HEK293T (cell line): ENCODE results near the gene TPRG1.

Experiments
- ARNT ChIP-seq: fragments of 450-650 bp; IDR thresholded peaks from 2 replicates; pipeline ENCODE4 v1.6.1; 2017; ENCODE audit warnings: mild to moderate bottlenecking
- BHLHE40 ChIP-seq: fragments of 450-650 bp; IDR thresholded peaks from 2 replicates; pipeline ENCODE4 v1.6.1; 2016; ENCODE audit warnings: mild to moderate bottlenecking, moderate library complexity, borderline replicate concordance
- ELF4 ChIP-seq: fragments of 450-650 bp; IDR thresholded peaks from 2 replicates; pipeline ENCODE4 v1.6.1; 2017; ENCODE audit warnings: antibody characterized with exemption
- FOXK2 ChIP-seq: fragments of 450-650 bp; IDR thresholded peaks from 2 replicates; pipeline ENCODE4 v1.6.1; 2016; ENCODE audit warnings: mild to moderate bottlenecking
- FOXM1 ChIP-seq: fragments of 450-650 bp; IDR thresholded peaks from 2 replicates; pipeline ENCODE4 v1.6.1; 2017; ENCODE audit warnings: mild to moderate bottlenecking, borderline replicate concordance
- HDGF ChIP-seq: fragments of 450-650 bp; IDR thresholded peaks from 2 replicates; pipeline ENCODE4 v1.6.1; 2017; ENCODE audit warnings: antibody characterized with exemption, borderline replicate concordance
- NFRKB ChIP-seq: fragments of 450-650 bp; IDR thresholded peaks from 2 replicates; pipeline ENCODE4 v1.6.1; 2016; ENCODE audit warnings: mild to moderate bottlenecking, moderate library complexity
- SP1 ChIP-seq: fragments of 450-650 bp; IDR thresholded peaks from 2 replicates; pipeline ENCODE4 v1.6.1; 2017
- SUZ12 ChIP-seq: fragments of 450-650 bp; IDR thresholded peaks from 2 replicates; pipeline ENCODE4 v1.6.1; 2016; ENCODE audit warnings: mild to moderate bottlenecking
- TARDBP ChIP-seq: fragments of 450-650 bp; IDR thresholded peaks from 2 replicates; pipeline ENCODE4 v1.6.1; 2016
- ZNF384 ChIP-seq: fragments of 450-650 bp; IDR thresholded peaks from 2 replicates; pipeline ENCODE4 v1.6.1; 2016
- TF ChIP-seq, protein P1 (sequence below): fragments of 450-650 bp; IDR thresholded peaks from 2 replicates; pipeline ENCODE4 v1.6.1; 2016

DNA sequence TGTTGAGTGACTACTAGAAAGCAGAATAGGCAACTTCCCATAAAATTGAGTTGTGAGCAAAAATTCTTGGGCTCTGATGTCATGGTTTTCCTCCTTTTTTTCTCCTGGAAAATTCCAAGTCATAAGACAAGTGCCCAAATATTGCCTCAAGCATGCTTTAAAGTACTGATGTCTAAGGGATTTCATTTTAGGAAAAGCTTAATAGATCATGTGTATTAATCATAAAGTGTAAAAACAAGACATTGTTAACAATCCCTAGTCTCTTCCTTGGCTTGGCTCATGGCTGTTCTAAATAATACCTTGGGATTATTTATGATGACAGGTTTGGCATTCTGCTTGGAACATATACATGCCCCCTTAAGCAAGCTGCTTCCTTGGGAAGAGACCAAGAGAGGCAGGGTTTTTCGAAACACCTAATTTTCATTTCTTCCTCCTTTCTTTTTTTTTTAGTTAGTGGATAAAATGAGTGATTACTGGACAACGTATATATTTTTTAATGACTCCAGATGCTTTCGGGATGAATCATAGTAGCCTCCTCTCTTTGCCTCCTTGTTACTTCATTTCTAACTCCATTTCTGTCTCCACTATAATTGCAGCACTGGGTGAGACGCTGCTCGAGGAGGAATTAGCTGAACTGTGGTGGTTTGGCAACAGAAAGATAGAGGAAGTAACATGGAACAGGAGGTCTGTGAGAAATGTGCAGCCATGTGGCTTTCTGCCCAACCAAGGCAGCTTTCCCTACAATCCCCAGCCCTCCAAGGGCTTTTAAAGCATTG is 104.9 kb downstream of the TPRG1 start:
- TF ChIP-seq NFRKB (no peak), SP1 (no peak), HDGF (no peak), FOXK2 (no peak), ELF4 (no peak), BHLHE40 (no peak), FOXM1 (no peak), ZNF384 (no peak), TARDBP (no peak), ARNT (no peak), SUZ12 (no peak)
- TF ChIP-seq, protein P1, sequence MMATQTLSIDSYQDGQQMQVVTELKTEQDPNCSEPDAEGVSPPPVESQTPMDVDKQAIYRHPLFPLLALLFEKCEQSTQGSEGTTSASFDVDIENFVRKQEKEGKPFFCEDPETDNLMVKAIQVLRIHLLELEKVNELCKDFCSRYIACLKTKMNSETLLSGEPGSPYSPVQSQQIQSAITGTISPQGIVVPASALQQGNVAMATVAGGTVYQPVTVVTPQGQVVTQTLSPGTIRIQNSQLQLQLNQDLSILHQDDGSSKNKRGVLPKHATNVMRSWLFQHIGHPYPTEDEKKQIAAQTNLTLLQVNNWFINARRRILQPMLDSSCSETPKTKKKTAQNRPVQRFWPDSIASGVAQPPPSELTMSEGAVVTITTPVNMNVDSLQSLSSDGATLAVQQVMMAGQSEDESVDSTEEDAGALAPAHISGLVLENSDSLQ: no peak
